Transverse colon (tissue), 4 donors: ENCODE data around the gene NIF3L1. TPM values are rescaled to one million over a fixed set of nuclear protein-coding genes. Genes with fewer than 3 reads are reported as not detected.
"Not testable (repeated sequence)": the region's sequence is repeated elsewhere in the genome, so short reads cannot be mapped to it uniquely, and the experiment has no call there.

Source experiments
- DNase-seq: peaks from one replicate; pipeline ENCODE4 v3.0.0-alpha.2; 2019
- H3K27ac ChIP-seq, 4 donors: fragments of 200-600 bp; sonication (generic); 2 replicates each; pipeline ENCODE4 v1.5.1; 2016 to 2018; ENCODE audit warnings: inconsistent platforms in 4 of 4
- H3K27me3 ChIP-seq: fragments of 200-600 bp; sonication (generic); 2 replicates; pipeline ENCODE4 v1.5.1; 2017; ENCODE audit warnings: inconsistent platforms
- H3K36me3 ChIP-seq, 4 donors: fragments of 200-600 bp; sonication (generic); 2 replicates each; pipeline ENCODE4 v1.5.1; 2017 to 2019; ENCODE audit warnings: inconsistent platforms in 4 of 4
- H3K4me1 ChIP-seq, 4 donors: fragments of 200-600 bp; sonication (generic); 2 replicates each; pipeline ENCODE4 v1.5.1; 2017 to 2020; ENCODE audit warnings: inconsistent platforms in 4 of 4
- H3K4me3 ChIP-seq, 4 donors: fragments of 200-600 bp; sonication (generic); 1 replicate in 1 of 4; 2 replicates in 3 of 4; pipeline versions ENCODE4 v1.5.1 to v1.6.1; 2017 to 2019; ENCODE audit warnings: inconsistent platforms in 4 of 4
- H3K9me3 ChIP-seq, 2 donors: fragments of 200-600 bp; sonication (generic); 2 replicates each; pipeline ENCODE4 v1.5.1; 2017 to 2019; ENCODE audit warnings: inconsistent platforms in 2 of 2
- CTCF ChIP-seq, 5 experiments: fragments of 200-600 bp in 3 of 5; fragments of 450-650 bp in 2 of 5; sonication (generic) in 3 of 5; IDR thresholded peaks; 1 replicate in 2 of 5; 2 replicates in 3 of 5; pipeline ENCODE4 v1.5.1; 2016 to 2017; ENCODE audit warnings: antibody characterized with exemption in 5 of 5, inconsistent platforms in 3 of 5, mild to moderate bottlenecking in 2 of 5, moderate library complexity in 1 of 5
- EP300 ChIP-seq: sonication (generic); formaldehyde crosslinking; IDR thresholded peaks from one replicate; pipeline ENCODE4 v1.6.1; 2017; ENCODE audit warnings: antibody characterized with exemption, low read depth
- POLR2A ChIP-seq: fragments of 450-650 bp; IDR thresholded peaks from one replicate; pipeline ENCODE4 v1.6.1; 2016; ENCODE audit warnings: antibody characterized with exemption, mild to moderate bottlenecking, moderate library complexity
- POLR2AphosphoS5 ChIP-seq, 3 donors: sonication (generic); formaldehyde crosslinking; IDR thresholded peaks; one replicate each; pipeline ENCODE4 v1.6.1; 2016; ENCODE audit warnings: antibody characterized with exemption in 3 of 3
- WGBS, 2 donors: methylation state at CpG; one replicate each; pipeline ENCODE4 v1.1.5; 2018; ENCODE audit warnings: low coverage in 1 of 2; 5-methylcytosine and 5-hydroxymethylcytosine counted together
- in situ Hi-C, 4 donors: fragments of 200-750 bp; cut with MboI; loops; one replicate each; pipeline versions ENCODE4 v1.15.0 to v1.15.1; 2017; ENCODE audit warnings: low sequenced_read_pairs in 3 of 4, low pct_ligation_motif_present in 1 of 4, low pct_unique_long_range_greater_than_20kb in 1 of 4
- intact Hi-C: fragments of 100-400 bp; cut with DNase I; formaldehyde crosslinking; loops from one replicate; pipeline ENCODE4 v1.15.1; 2023; ENCODE audit warnings: low total_unique reads
- total RNA-seq, 4 donors: library from RNA; depleted of rRNA; stranded (reverse); fragments of >200 nt; gene quantifications; one replicate each; pipeline ENCODE4 v1.1.0, GENCODE V29; 2016

Gene NIF3L1
- total RNA-seq, 4 donors from 2014 or later = 14.5 to 26.6 (median 21.5) TPM

- Histone ChIP-seq H3K27me3 (no peaks in the 10 kb centered on the region), H3K27ac (no peak overlapping the region), H3K9me3 (no peaks in the 10 kb centered on the region), H3K4me3 (no peak overlapping the region), H3K36me3 (peaks cover 0 to 66% (median 26%) of the 10 kb centered on the region in 4 donors), H3K4me1 (no peaks in the 10 kb centered on the region)
- no peak for DNase-seq
- in situ Hi-C loops (no loop called here), intact Hi-C loops (no loop called here)
- TF ChIP-seq CTCF (IDR thresholded peaks at IDR 0.05) (no peak), POLR2AphosphoS5 (IDR thresholded peaks at IDR 0.05) (no peak), EP300 (no peak), POLR2A (no peak)
Measured at GRCh38 chr2:200877443-200877842, 11.7 kb upstream of the NIF3L1 start.

GRCh38 chr2:200878289-200878880 is 10.8 kb upstream of the NIF3L1 start:
- intact Hi-C loops = no loop called here
- Histone ChIP-seq H3K4me3 (no peak overlapping the region), H3K27ac (no peak overlapping the region), H3K4me1 (no peaks in the 10 kb centered on the region), H3K36me3 (peaks cover 0 to 69% (median 28%) of the 10 kb centered on the region in 4 donors), H3K9me3 (no peaks in the 10 kb centered on the region), H3K27me3 (no peaks in the 10 kb centered on the region)
- TF ChIP-seq EP300 (no peak), POLR2A (no peak), POLR2AphosphoS5 (IDR thresholded peaks at IDR 0.05) (no peak), CTCF (IDR thresholded peaks at IDR 0.05) (no peak)
- DNase-seq = no peak
- WGBS, 2 donors = 90% methylated on average over 2 of the region's 2 CpGs
- in situ Hi-C loops = no loop called here

GRCh38 chr2:200881715-200882249 is 7.4 kb upstream of the NIF3L1 start:
- peaks cover 0 to 63% (median 22%) of the 10 kb centered on the region in 4 donors for H3K36me3 ChIP-seq
- WGBS, 2 donors = 85% methylated on average over 2 of the region's 2 CpGs; no CpG with 5 or more reads in 1 of the 2 donors

GRCh38 chr2:200899482-200899881 is 10.3 kb downstream of the NIF3L1 start:
- peaks cover 0 to 55% (median 19%) of the 10 kb centered on the region in 4 donors for H3K36me3 ChIP-seq
- DNase-seq = no peak
- in situ Hi-C loops = no loop called here
- intact Hi-C loops = no loop called here
- H3K27me3 ChIP-seq = no peaks in the 10 kb centered on the region
- H3K27ac ChIP-seq = no peak overlapping the region
- TF ChIP-seq POLR2A = no peak
- no peak for TF ChIP-seq CTCF (IDR thresholded peaks at IDR 0.05)
- no peak for TF ChIP-seq POLR2AphosphoS5 (IDR thresholded peaks at IDR 0.05)
- no peak for TF ChIP-seq EP300
- H3K4me3 ChIP-seq = no peak overlapping the region
- H3K9me3 ChIP-seq = no peaks in the 10 kb centered on the region
- H3K4me1 ChIP-seq = no peaks in the 10 kb centered on the region

More at GRCh38 chr2:200881715-200882249, 7.4 kb upstream of the NIF3L1 start:
- in situ Hi-C loops, H3K27me3 ChIP-seq, H3K27ac ChIP-seq, intact Hi-C loops, DNase-seq, H3K4me1 ChIP-seq, H3K4me3 ChIP-seq, H3K9me3 ChIP-seq: not testable (repeated sequence)
